ENCODE data around the gene CMSS1.

GRCh38 chr3:99780749-99781148, 36.9 kb upstream of the CMSS1 start:
- TF ChIP-seq CTCF (IDR thresholded peaks at IDR 0.05; ENCODE audit: insufficient read depth, low read length) (no peak), GABPA (IDR thresholded peaks at IDR 0.05; ENCODE audit: low read depth) (no peak), POLR2AphosphoS5 (IDR thresholded peaks at IDR 0.05; ENCODE audit: low read depth) (no peak)
